HepG2 (cell line): ENCODE measurements around the gene MACROH2A1. TPM values are rescaled to one million over a fixed set of nuclear protein-coding genes. Genes with fewer than 3 reads are reported as not detected.

Experiments used
- ATAC-seq: fragments of 200-7000 bp; cut with Tn5 transposase; 3 replicates; pipeline ENCODE4 v1.9.1; 2020; ENCODE audit warnings: mild to moderate bottlenecking, moderate library complexity
- BruUV-seq: library from RNA; stranded (reverse); fragments of 400-500 nt; replicated peaks from 2 replicates; lab custom pipeline; 2021; lab: Mats Ljungman, UMichigan
- CTCF ChIA-PET: fragments of 300-600 bp; formaldehyde crosslinking; extraction: SDS; loops from one replicate; lab custom pipeline; 2021; ENCODE audit warnings: low total read pairs, inconsistent platforms, low intra/inter-chr PET ratio; lab: Yijun Ruan, JAX
- POLR2A ChIA-PET: fragments of 350-600 bp; sonication (Branson Sonifier 250); formaldehyde crosslinking; loops from one replicate; lab custom pipeline; 2020; ENCODE audit warnings: antibody characterized with exemption, inconsistent platforms; lab: Yijun Ruan, JAX
- DNase-seq: peaks from one replicate; pipeline ENCODE4 v3.0.0-alpha.2; 2015; ENCODE audit warnings: low spot score
- FAIRE-seq: peaks from 3 replicates; lab custom pipeline; 2011; peaks lifted over from hg19 to GRCh38; lab: Jason Lieb, UNC
- H2AFZ ChIP-seq: one replicate; pipeline ENCODE4 v1.6.1; 2011; ENCODE audit warnings: low read length, inconsistent platforms
- H3K27ac ChIP-seq: fragments of 300-600 bp; 3 replicates; pipeline ENCODE4 v1.8.0; 2011; ENCODE audit warnings: mixed run types, mild to moderate bottlenecking, mixed read lengths, low read length, inconsistent platforms; ENCODE audit not compliant: insufficient read depth; ENCODE audit errors: extremely low read length
- H3K27me3 ChIP-seq, 2 experiments: fragments of 200-600 bp in 1 of 2; 2 replicates in 1 of 2; 3 replicates in 1 of 2; pipeline versions ENCODE4 v1.6.0 to v1.8.0; 2011; ENCODE audit warnings: low read length in 2 of 2, mild to moderate bottlenecking in 2 of 2, moderate library complexity in 2 of 2, inconsistent platforms in 1 of 2; ENCODE audit not compliant: insufficient read depth in 2 of 2, control insufficient read depth in 1 of 2
- H3K36me3 ChIP-seq, 2 experiments: fragments of 200-600 bp in 1 of 2; replicated peaks in 1 of 2; 2 replicates in 1 of 2; 3 replicates in 1 of 2; pipeline versions ENCODE4 v1.5.1 to v1.8.0; 2011; ENCODE audit warnings: low read length in 2 of 2, inconsistent platforms in 1 of 2; ENCODE audit not compliant: insufficient read depth in 2 of 2, control insufficient read depth in 1 of 2
- H3K4me1 ChIP-seq: 2 replicates; pipeline ENCODE4 v1.5.1; 2012; ENCODE audit warnings: low read length, inconsistent platforms; ENCODE audit not compliant: insufficient read depth
- H3K4me2 ChIP-seq: 2 replicates; pipeline ENCODE4 v1.6.0; 2011; ENCODE audit warnings: low read depth, low read length, inconsistent platforms
- H3K4me3 ChIP-seq, 3 experiments: fragments of 200-600 bp in 1 of 3; sonication (generic), shearing (Covaris generic) in 1 of 3; replicated peaks in 1 of 3; 2 replicates each; pipeline ENCODE4 v1.5.1; 2011 to 2016; ENCODE audit warnings: low read length in 3 of 3, inconsistent platforms in 2 of 3, low read depth in 2 of 3, mild to moderate bottlenecking in 2 of 3, control low read depth in 1 of 3, mixed read lengths in 1 of 3; ENCODE audit not compliant: insufficient read depth in 1 of 3
- H3K79me2 ChIP-seq: one replicate; pipeline ENCODE4 v1.6.1; 2011; ENCODE audit warnings: low read length, inconsistent platforms; ENCODE audit not compliant: insufficient read depth
- H3K9ac ChIP-seq: 2 replicates; pipeline ENCODE4 v1.6.0; 2011; ENCODE audit warnings: mild to moderate bottlenecking, low read depth, low read length, inconsistent platforms; ENCODE audit not compliant: insufficient read depth
- H3K9me3 ChIP-seq: 2 replicates; pipeline ENCODE4 v1.5.1; 2012; ENCODE audit warnings: mild to moderate bottlenecking, low read length
- H4K20me1 ChIP-seq: 2 replicates; pipeline ENCODE4 v1.6.0; 2011; ENCODE audit warnings: inconsistent platforms, mild to moderate bottlenecking, low read length, moderate library complexity; ENCODE audit not compliant: insufficient read depth
- PTBP1 ChIP-seq: fragments of 200-400 bp; formaldehyde crosslinking; IDR thresholded peaks from 2 replicates; pipeline ENCODE4 v1.6.1; 2018; ENCODE audit warnings: low read length, low read depth; ENCODE audit not compliant: poor library complexity, severe bottlenecking
- THAP8 ChIP-seq: sonication (generic); formaldehyde crosslinking; IDR thresholded peaks from 2 replicates; pipeline ENCODE4 v1.5.1; 2020; ENCODE audit warnings: missing genetic modification reagents, mild to moderate bottlenecking, borderline replicate concordance
- TRIM22 ChIP-seq: fragments of 450-650 bp; IDR thresholded peaks from 2 replicates; pipeline ENCODE4 v1.6.1; 2017
- ZBTB38 ChIP-seq: sonication (generic); formaldehyde crosslinking; IDR thresholded peaks from 2 replicates; pipeline ENCODE4 v1.5.1; 2020; ENCODE audit warnings: mild to moderate bottlenecking, missing genetic modification reagents
- WGBS: methylation state at CpG from one replicate; pipeline ENCODE4 v1.1.6; 2017; ENCODE audit warnings: low lambda C conversion rate; 5-methylcytosine and 5-hydroxymethylcytosine counted together
- in situ Hi-C: cut with HindIII; loops from 2 replicates; pipeline ENCODE4 v1.10.0; 2017; ENCODE audit warnings: low pct_unique_long_range_greater_than_20kb; ENCODE audit not compliant: extremely low pct_ligation_motif_present
- intact Hi-C: fragments of 100-400 bp; cut with micrococcal nuclease; formaldehyde crosslinking; loops from one replicate; pipeline ENCODE4 v1.10.0; 2022; ENCODE audit not compliant: unreplicated experiment
- polyA plus RNA-seq, 8 experiments: library from polyadenylated mRNA; depleted of rRNA in 3 of 8; stranded (reverse) in 7 of 8; unstranded in 1 of 8; fragments of >200 nt; fragmentation: Illumina TruSeq in 4 of 8; extraction: Trizol in 4 of 8; gene quantifications; 2 replicates each; pipeline versions ENCODE4 v1.2.1 to v1.2.3, GENCODE V29; 2011 to 2016; ENCODE audit warnings: low read depth in 4 of 8, missing spikeins in 1 of 8, mixed read lengths in 1 of 8; ENCODE audit not compliant: insufficient read depth in 1 of 8
- total RNA-seq, 5 experiments: library from RNA; depleted of rRNA; stranded (reverse); fragments of >200 nt; fragmentation: Illumina TruSeq; extraction: Trizol; gene quantifications; 2 replicates each; pipeline ENCODE4 v1.2.3, GENCODE V29; 2016; ENCODE audit warnings: low read depth in 1 of 5

Gene MACROH2A1
- total and polyA plus RNA-seq, 2 of the 13 experiments (the other 11 are each of a cell fraction or from before 2014, with no cell fraction given), result 69.1 to 158 TPM

GRCh38 chr5:135379046-135379654, 19.9 kb downstream of the MACROH2A1 start:
- POLR2A ChIA-PET, result no interaction called here
- TF ChIP-seq TRIM22 (no peak), ZBTB38 (no peak), PTBP1 (no peak), THAP8 (no peak)
- TF ChIP-seq, all 625 proteins: peak for 0
- Histone ChIP-seq H3K4me3 (no peak overlapping the region), H4K20me1 (no peaks in the 10 kb centered on the region; the same call in 1 of the 2 replicates), H3K9me3 (no peaks in the 10 kb centered on the region), H3K4me1 (no peaks in the 10 kb centered on the region), H3K27me3 (no peaks in the 10 kb centered on the region), H2AFZ (no peak overlapping the region), H3K27ac (no peak overlapping the region), H3K36me3 (peaks cover 33 to 92% of the 10 kb centered on the region in 2 experiments), H3K79me2 (no peaks in the 10 kb centered on the region), H3K9ac (no peak overlapping the region), H3K4me2 (no peak overlapping the region)
- in situ Hi-C loops (no loop called here), intact Hi-C loops (no loop called here)
- ATAC-seq, result no peak
- no peak for DNase-seq
- no peak for FAIRE-seq
- CTCF ChIA-PET, result no interaction called here
- no TSS peak for BruUV-seq
- WGBS, result 97% methylated on average over 6 of the region's 7 CpGs
